HCT116 (cell line): Measurements from ENCODE around the gene ALG8. TPM values are rescaled to one million over a fixed set of nuclear protein-coding genes. Genes with fewer than 3 reads are reported as not detected.

Experiments used
- ATAC-seq: fragments of 200-7000 bp; cut with Tn5 transposase; 2 replicates; pipeline ENCODE4 v1.9.1; 2020; ENCODE audit warnings: mild to moderate bottlenecking, moderate library complexity
- BruUV-seq: library from RNA; stranded (reverse); fragments of 400-500 nt; replicated peaks from 2 replicates; lab custom pipeline; 2021; lab: Mats Ljungman, UMichigan
- CTCF ChIA-PET: fragments of 300-600 bp; sonication (Branson Sonifier 250); formaldehyde crosslinking; loops from one replicate; lab custom pipeline; 2021; ENCODE audit warnings: antibody characterized with exemption; lab: Charles Lee
- POLR2A ChIA-PET: fragments of 300-600, 350-600 bp; sonication (Branson Sonifier 250); formaldehyde crosslinking; loops from one replicate; lab custom pipeline; 2021; ENCODE audit warnings: antibody characterized with exemption; lab: Charles Lee
- RAD21 ChIA-PET, 2 experiments: fragments of 300-600 bp; sonication (Branson Sonifier 250); formaldehyde crosslinking; loops; one replicate each; lab custom pipeline; 2023; ENCODE audit warnings: low total read pairs in 2 of 2; ENCODE audit not compliant: uncharacterized antibody in 2 of 2, unreplicated experiment in 2 of 2, low non-redundant PET in 1 of 2; lab: Charles Lee
- DNase-seq: peaks from one replicate; pipeline ENCODE4 v3.0.0-alpha.2; 2010; ENCODE audit warnings: low read depth, low spot score
- H2AFZ ChIP-seq: fragments of 200-600 bp; shearing (Covaris generic), sonication (generic); 2 replicates; pipeline ENCODE4 v1.6.1; 2017; ENCODE audit warnings: low read depth, mixed run types, mixed read lengths, antibody characterized with exemption, low read length; ENCODE audit not compliant: poor library complexity, severe bottlenecking
- H3K27ac ChIP-seq: 2 replicates; pipeline ENCODE4 v1.5.1; 2012; ENCODE audit warnings: low read depth, low read length
- H3K27me3 ChIP-seq: fragments of 200-600 bp; sonication (generic); 2 replicates; pipeline ENCODE4 v1.6.1; 2016; ENCODE audit warnings: mixed run types, low read length, mixed read lengths; ENCODE audit not compliant: insufficient read depth
- H3K36me3 ChIP-seq, 2 experiments: fragments of 200-500 bp in 1 of 2; fragments of 200-600 bp in 1 of 2; sonication (Bioruptor generic) in 1 of 2; sonication (generic) in 1 of 2; 2 replicates each; pipeline versions ENCODE4 v1.5.1 to v1.6.1; 2014 to 2016; ENCODE audit warnings: low read length in 2 of 2, inconsistent platforms in 1 of 2, mixed read lengths in 1 of 2, mixed run types in 1 of 2; ENCODE audit not compliant: insufficient read depth in 2 of 2, control insufficient read depth in 1 of 2
- H3K4me1 ChIP-seq, 2 experiments: fragments of 200-600 bp in 1 of 2; sonication (generic) in 1 of 2; 2 replicates each; pipeline versions ENCODE4 v1.5.1 to v1.6.1; 2012 to 2017; ENCODE audit warnings: low read length in 2 of 2, inconsistent platforms in 1 of 2, mild to moderate bottlenecking in 1 of 2, mixed read lengths in 1 of 2, mixed run types in 1 of 2, moderate library complexity in 1 of 2; ENCODE audit not compliant: insufficient read depth in 2 of 2, control insufficient read depth in 1 of 2
- H3K4me2 ChIP-seq: fragments of 200-600 bp; sonication (generic); 2 replicates; pipeline ENCODE4 v1.6.1; 2017; ENCODE audit warnings: mixed run types, low read length, mixed read lengths
- H3K4me3 ChIP-seq, 2 experiments: fragments of 200-600 bp in 1 of 2; sonication (generic) in 1 of 2; replicated peaks in 1 of 2; 2 replicates each; pipeline ENCODE4 v1.5.1; 2011 to 2016; ENCODE audit warnings: low read length in 2 of 2, control low read depth in 1 of 2, low read depth in 1 of 2, mild to moderate bottlenecking in 1 of 2, mixed read lengths in 1 of 2, mixed run types in 1 of 2
- H3K79me2 ChIP-seq: fragments of 200-600 bp; sonication (generic); 2 replicates; pipeline ENCODE4 v1.6.1; 2017; ENCODE audit warnings: mild to moderate bottlenecking, mixed run types, low read length, moderate library complexity, mixed read lengths; ENCODE audit not compliant: insufficient read depth
- H3K9ac ChIP-seq: fragments of 200-600 bp; sonication (generic); 2 replicates; pipeline ENCODE4 v1.6.1; 2016; ENCODE audit warnings: low read length, mixed read lengths
- H3K9me2 ChIP-seq: fragments of 200-600 bp; sonication (generic), shearing (Covaris generic); 2 replicates; pipeline ENCODE4 v1.6.1; 2017; ENCODE audit warnings: mixed run types, mild to moderate bottlenecking, moderate library complexity; ENCODE audit not compliant: insufficient read depth
- H3K9me3 ChIP-seq, 2 experiments: fragments of 200-500 bp in 1 of 2; fragments of 200-600 bp in 1 of 2; sonication (Bioruptor generic) in 1 of 2; sonication (generic) in 1 of 2; 2 replicates each; pipeline ENCODE4 v1.6.1; 2014 to 2017; ENCODE audit warnings: low read length in 2 of 2, mixed read lengths in 2 of 2, inconsistent platforms in 1 of 2, low read depth in 1 of 2, mild to moderate bottlenecking in 1 of 2, mixed run types in 1 of 2, moderate library complexity in 1 of 2; ENCODE audit not compliant: control insufficient read depth in 1 of 2, insufficient read depth in 1 of 2
- H4K20me1 ChIP-seq: fragments of 200-600 bp; sonication (generic), shearing (Covaris generic); 2 replicates; pipeline ENCODE4 v1.6.1; 2017; ENCODE audit warnings: mixed run types, mild to moderate bottlenecking, moderate library complexity; ENCODE audit not compliant: insufficient read depth
- ATF3 ChIP-seq: IDR thresholded peaks from 2 replicates; pipeline ENCODE4 v1.6.1; 2012
- CBX3 ChIP-seq: IDR thresholded peaks from 2 replicates; pipeline ENCODE4 v1.6.1; 2012; ENCODE audit warnings: low read depth
- CEBPB ChIP-seq: IDR thresholded peaks from 2 replicates; pipeline ENCODE4 v1.6.1; 2012; ENCODE audit warnings: low read depth
- CTCF ChIP-seq, 3 experiments: fragments of 200-600 bp in 1 of 3; sonication (generic) in 1 of 3; IDR thresholded peaks in 2 of 3; conservative IDR thresholded peaks in 1 of 3; 2 replicates each; pipeline ENCODE4 v1.5.1; 2012 to 2017; ENCODE audit warnings: low read depth in 2 of 3, low read length in 2 of 3, antibody characterized with exemption in 1 of 3, borderline replicate concordance in 1 of 3, control low read depth in 1 of 3, mild to moderate bottlenecking in 1 of 3, mixed read lengths in 1 of 3, mixed run types in 1 of 3, moderate library complexity in 1 of 3; ENCODE audit not compliant: insufficient read depth in 1 of 3
- EGR1 ChIP-seq: IDR thresholded peaks from 2 replicates; pipeline ENCODE4 v1.6.1; 2012; ENCODE audit warnings: low read depth
- ELF1 ChIP-seq: IDR thresholded peaks from 2 replicates; pipeline ENCODE4 v1.6.1; 2012; ENCODE audit warnings: low read depth, borderline replicate concordance
- EZH2 ChIP-seq: fragments of 200-600 bp; sonication (generic); IDR thresholded peaks from 2 replicates; pipeline ENCODE4 v1.6.1; 2017; ENCODE audit warnings: antibody characterized with exemption, mixed run types
- EZH2phosphoT487 ChIP-seq: fragments of 200-600 bp; IDR thresholded peaks from 2 replicates; pipeline ENCODE4 v1.6.1; 2018; ENCODE audit warnings: antibody characterized with exemption, borderline replicate concordance
- JUND ChIP-seq: IDR thresholded peaks from 2 replicates; pipeline ENCODE4 v1.6.1; 2012
- POLR2A ChIP-seq: IDR thresholded peaks from 2 replicates; pipeline ENCODE4 v1.7.0; 2011; ENCODE audit warnings: borderline replicate concordance; ENCODE audit not compliant: insufficient read depth, insufficient read length; ENCODE audit errors: extremely low read depth
- RAD21 ChIP-seq: IDR thresholded peaks from 2 replicates; pipeline ENCODE4 v1.6.1; 2012; ENCODE audit warnings: low read depth, mild to moderate bottlenecking
- SIN3A ChIP-seq: IDR thresholded peaks from 2 replicates; pipeline ENCODE4 v1.6.1; 2012; ENCODE audit warnings: low read depth
- SP1 ChIP-seq: IDR thresholded peaks from 2 replicates; pipeline ENCODE4 v1.6.1; 2012; ENCODE audit warnings: low read depth
- SRF ChIP-seq: IDR thresholded peaks from 2 replicates; pipeline ENCODE4 v1.6.1; 2012; ENCODE audit warnings: low read depth
- YY1 ChIP-seq: IDR thresholded peaks from 2 replicates; pipeline ENCODE4 v1.6.1; 2011; ENCODE audit warnings: low read length, low read depth, moderate library complexity, mild to moderate bottlenecking; ENCODE audit not compliant: insufficient replicate concordance; ENCODE audit errors: extremely low read depth
- ZFX ChIP-seq: fragments of 450-650 bp; IDR thresholded peaks from 2 replicates; pipeline ENCODE4 v1.6.1; 2017
- ZNF274 ChIP-seq: fragments of 200-500 bp; sonication (Bioruptor generic); IDR thresholded peaks from 2 replicates; pipeline ENCODE4 v1.6.1; 2014; ENCODE audit warnings: mild to moderate bottlenecking, low read depth, low read length, inconsistent platforms
- intact Hi-C: fragments of 100-400 bp; cut with micrococcal nuclease; formaldehyde crosslinking; loops from 2 replicates; pipeline ENCODE4 v1.10.0; 2022
- total RNA-seq: library from RNA; stranded (reverse); gene quantifications from one replicate; pipeline ENCODE4 v1.2.1, GENCODE V29; 2021; ENCODE audit not compliant: unreplicated experiment

Gene ALG8
- total RNA-seq, 1 experiment from 2014 or later: 50.1 TPM

- DNase-seq (no peak), ATAC-seq (peak; percentile 12)
- ChIA-PET RAD21 (no interaction called here), CTCF (interaction anchor here (1.0 kb wide), 1 partner anchor 41 kb away, joined by 5 read pairs; no protein-coding TSS in a partner anchor), POLR2A (interaction anchor here (0.9 to 1.2 kb wide), 2 partner anchors 16 to 22 kb away, joined by 6 to 8 read pairs; no protein-coding TSS in a partner anchor)
- Histone ChIP-seq H3K79me2 (no peaks in the 10 kb centered on the region), H3K4me2 (peak overlapping the region; percentile 88), H3K27me3 (no peaks in the 10 kb centered on the region), H3K4me1 (peaks cover 8 to 41% of the 10 kb centered on the region in 2 experiments), H3K9me3 (no peaks in the 10 kb centered on the region), H2AFZ (no peak overlapping the region), H3K27ac (no peak overlapping the region), H3K9ac (peak overlapping the region; percentile 59), H4K20me1 (no peaks in the 10 kb centered on the region), H3K36me3 (no peaks in the 10 kb centered on the region), H3K4me3 (peak overlapping the region; percentile 66 to 80), H3K9me2 (no peaks in the 10 kb centered on the region)
- TF ChIP-seq ZNF274 (no peak), YY1 (no peak), EZH2 (no peak), EZH2phosphoT487 (no peak), ELF1 (no peak), SP1 (no peak), SRF (no peak), POLR2A (no peak), RAD21 (no peak), ZFX (no peak)
- intact Hi-C loops: no loop called here
- BruUV-seq: TSS peak; percentile 48
Measured at GRCh38 chr11:78187366-78188285, 48.2 kb upstream of the ALG8 start.

GRCh38 chr11:78181185-78181584 is 41.8 kb upstream of the ALG8 start:
- POLR2A ChIA-PET: no interaction called here
- ATAC-seq: no peak
- no peaks in the 10 kb centered on the region for H3K9me3 ChIP-seq
- RAD21 ChIA-PET: no interaction called here
- CTCF ChIA-PET: no interaction called here
- no peak overlapping the region for H3K4me3 ChIP-seq
- H3K4me2 ChIP-seq: no peak overlapping the region
- TF ChIP-seq EGR1: no peak
- TF ChIP-seq CEBPB: no peak
- TF ChIP-seq ATF3: no peak
- TF ChIP-seq CTCF (IDR thresholded peaks at IDR 0.05 in 2 of 3, conservative IDR thresholded peaks at IDR 0.05 in 1 of 3; ENCODE audit: borderline replicate concordance in 1 of 3, insufficient read depth in 1 of 3, low read depth in 2 of 3, low read length in 2 of 3): no peak
- no peak for TF ChIP-seq CBX3
- TF ChIP-seq SIN3A: no peak
- TF ChIP-seq ZFX: no peak
- no peak for TF ChIP-seq JUND
- TF ChIP-seq RAD21: no peak
- H3K9me2 ChIP-seq: no peaks in the 10 kb centered on the region
- no peaks in the 10 kb centered on the region for H4K20me1 ChIP-seq
- H3K27ac ChIP-seq: no peak overlapping the region
- no peak overlapping the region for H2AFZ ChIP-seq
- no peak overlapping the region for H3K9ac ChIP-seq
- no TSS peak for BruUV-seq
- no peaks in the 10 kb centered on the region for H3K79me2 ChIP-seq
- H3K4me1 ChIP-seq: peaks cover 5 to 21% of the 10 kb centered on the region in 2 experiments
- DNase-seq: no peak
- H3K27me3 ChIP-seq: no peaks in the 10 kb centered on the region
- no peaks in the 10 kb centered on the region for H3K36me3 ChIP-seq
- intact Hi-C loops: no loop called here
